Stimulated activated naive CD4-positive, alpha-beta T cell treated with Interleukin-2 at 50 U/mL for 16 hours (primary cell): ENCODE data around the gene C1QTNF8.

Experiments
- DNase-seq: peaks from one replicate; lab custom pipeline; 2025; lab: John Stamatoyannopoulos, UW

Gene C1QTNF8

GRCh38 chr16:1060416-1061340, 35.4 kb downstream of the C1QTNF8 start:
- no peak for DNase-seq

- DNase-seq = no peak
These were observed 36.7 kb downstream of the C1QTNF8 start for GRCh38 chr16:1059310-1059709.

GRCh38 chr16:1058216-1058615, 37.8 kb downstream of the C1QTNF8 start:
- DNase-seq = no peak

- DNase-seq = peak; percentile 46
These were observed 38.7 kb downstream of the C1QTNF8 start for GRCh38 chr16:1057252-1057932.

DNA sequence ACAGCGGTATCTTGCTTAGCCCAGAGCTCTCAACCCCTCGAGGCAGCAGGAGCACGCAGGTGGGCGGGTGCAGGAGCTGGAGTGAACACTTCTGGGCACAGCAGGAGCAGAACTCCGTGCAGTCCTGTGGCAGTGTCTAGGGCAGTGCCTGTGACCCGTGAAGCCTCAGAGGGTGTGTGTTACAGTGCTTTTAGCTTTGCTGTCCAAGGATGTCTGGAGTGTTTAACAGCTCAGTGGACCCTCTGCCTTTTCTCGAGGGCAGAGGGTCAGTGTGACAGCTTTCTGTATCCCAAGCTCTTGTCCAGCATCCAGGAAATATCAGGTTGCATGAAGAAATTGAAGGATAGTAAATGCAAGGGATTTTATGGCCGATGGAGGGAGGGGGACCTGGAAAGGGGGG, 39.8 kb downstream of the C1QTNF8 start:
- DNase-seq = no peak

DNA sequence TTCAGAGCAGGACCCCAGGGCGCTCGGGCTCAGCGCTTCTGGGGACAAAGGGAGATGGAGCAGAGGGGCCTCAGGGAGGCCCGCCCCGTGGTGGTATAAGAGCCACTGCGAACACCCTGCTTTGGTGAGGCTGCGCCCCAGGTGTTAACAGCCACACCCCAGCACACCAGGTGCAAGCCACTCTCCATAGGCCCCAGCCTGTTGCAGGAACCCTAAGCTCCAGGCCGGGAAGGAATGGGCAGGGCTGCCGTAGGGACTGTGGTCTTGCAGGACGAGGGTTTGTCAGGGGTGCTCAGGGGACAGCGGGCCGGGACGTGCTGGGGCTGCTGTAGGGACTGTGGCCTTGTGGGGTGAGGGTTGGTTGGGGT, 40.5 kb downstream of the C1QTNF8 start:
- DNase-seq = no peak

DNA sequence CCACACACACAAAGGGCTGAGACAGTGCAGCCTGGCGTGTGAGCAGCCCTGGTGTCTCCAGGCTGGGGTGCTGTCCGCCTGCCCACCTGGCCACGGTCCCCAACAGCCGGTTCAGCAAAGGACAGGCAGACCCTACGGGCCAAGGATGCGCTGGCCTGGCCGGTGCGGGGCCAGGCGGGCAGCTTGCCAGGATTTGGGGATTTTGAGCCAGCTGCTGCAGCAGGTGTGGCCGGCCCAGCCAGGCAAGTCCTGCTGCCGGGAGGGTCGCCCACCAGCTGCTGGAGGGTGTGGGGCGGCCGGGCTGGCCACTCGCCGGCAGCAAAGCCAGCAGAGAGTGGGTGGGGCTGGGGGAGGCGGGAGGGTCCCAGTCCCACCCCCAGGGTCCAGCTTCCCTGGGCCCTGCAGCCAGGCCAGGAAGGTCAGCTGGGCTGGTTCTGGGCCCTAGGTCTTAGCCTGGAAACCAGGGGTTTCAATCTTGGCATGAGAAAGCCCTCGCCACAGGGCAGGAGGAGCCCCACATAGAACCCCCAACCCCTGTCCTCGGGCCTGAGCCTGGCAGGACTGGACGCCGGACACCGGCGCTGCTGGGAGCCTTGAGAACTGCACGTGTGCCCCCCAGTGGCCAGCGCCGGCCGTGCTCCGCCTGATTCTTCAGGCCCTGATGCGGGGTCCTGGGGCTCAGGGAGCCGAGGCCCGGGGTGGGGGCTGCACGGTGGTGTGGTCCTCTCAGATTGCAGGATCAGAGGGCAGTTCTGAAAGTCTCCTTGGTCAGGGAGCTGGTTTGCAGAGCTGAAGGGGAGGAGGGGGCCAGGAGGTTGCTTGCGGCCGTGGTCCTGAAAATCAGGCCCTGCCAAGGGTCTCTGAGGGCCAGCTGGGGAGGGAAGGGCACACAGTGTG, 41.1 kb downstream of the C1QTNF8 start:
- no peak for DNase-seq

GRCh38 chr16:1053700-1054368, 42.2 kb downstream of the C1QTNF8 start:
- no peak for DNase-seq

- DNase-seq = no peak
These were observed 42.9 kb downstream of the C1QTNF8 start for GRCh38 chr16:1053121-1053521.

GRCh38 chr16:1052721-1053120, 43.3 kb downstream of the C1QTNF8 start:
- DNase-seq = no peak

GRCh38 chr16:1051446-1051845, 44.6 kb downstream of the C1QTNF8 start:
- DNase-seq = no peak

DNA sequence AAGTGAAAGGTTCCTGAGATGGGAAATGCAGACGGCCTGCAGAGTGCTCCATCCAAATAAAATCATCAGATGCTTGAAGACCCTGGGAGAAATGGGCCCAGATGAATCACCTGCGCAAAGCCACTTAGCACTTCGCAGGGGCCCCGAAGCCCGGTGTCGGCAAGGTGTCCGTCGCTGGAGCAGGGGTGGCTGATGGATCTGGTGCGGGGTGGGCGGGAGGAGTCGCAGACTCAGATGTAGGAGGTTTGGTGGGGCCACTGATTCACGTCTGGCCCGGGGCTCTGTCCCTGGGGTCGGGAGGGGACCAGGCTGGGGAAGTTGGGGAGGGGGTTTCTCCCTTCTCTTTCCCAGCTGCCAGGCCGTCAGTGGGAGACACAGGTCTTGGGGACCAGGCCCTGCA, 45.1 kb downstream of the C1QTNF8 start:
- no peak for DNase-seq

- no peak for DNase-seq
These were observed 45.5 kb downstream of the C1QTNF8 start for GRCh38 chr16:1050516-1050915.

- no peak for DNase-seq
These were observed 46.1 kb downstream of the C1QTNF8 start for GRCh38 chr16:1049976-1050247.

- no peak for DNase-seq
These were observed 46.7 kb downstream of the C1QTNF8 start for GRCh38 chr16:1049113-1049975.

DNA sequence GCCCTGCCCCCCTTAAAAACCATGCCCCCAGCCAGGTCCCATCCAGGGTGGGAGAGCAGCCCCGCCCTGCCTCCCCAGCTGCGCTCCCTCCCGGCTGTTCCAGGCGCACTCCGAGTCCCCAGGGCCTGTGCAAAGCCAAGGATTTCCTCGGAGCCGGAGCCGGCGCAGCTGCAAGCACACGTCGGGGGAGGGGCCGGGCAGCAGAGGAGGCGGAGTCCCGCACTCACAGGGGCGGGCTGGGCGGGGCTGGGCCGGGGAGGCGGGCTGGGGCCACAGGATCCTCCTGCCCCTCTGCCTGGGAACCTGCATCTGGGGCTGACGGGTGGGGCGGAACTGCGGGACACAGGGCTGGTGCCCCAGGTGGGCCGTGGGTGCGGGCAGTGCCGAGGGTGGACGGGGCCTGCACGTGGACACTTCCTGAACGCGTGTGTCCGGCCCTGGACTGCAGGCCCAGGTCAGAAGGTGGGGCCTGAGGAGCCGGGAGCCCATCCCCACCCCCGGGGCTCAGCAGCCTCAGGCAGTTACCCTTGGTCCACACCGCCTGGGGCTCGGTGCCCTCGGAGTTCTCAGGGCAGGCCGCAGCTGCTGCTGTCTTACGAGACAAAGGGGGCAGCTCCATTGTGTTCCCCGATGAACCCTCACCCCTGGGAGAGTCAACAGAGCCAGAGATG, 47.5 kb downstream of the C1QTNF8 start:
- DNase-seq = no peak

GRCh38 chr16:1047801-1048200, 48.2 kb downstream of the C1QTNF8 start:
- no peak for DNase-seq

DNA sequence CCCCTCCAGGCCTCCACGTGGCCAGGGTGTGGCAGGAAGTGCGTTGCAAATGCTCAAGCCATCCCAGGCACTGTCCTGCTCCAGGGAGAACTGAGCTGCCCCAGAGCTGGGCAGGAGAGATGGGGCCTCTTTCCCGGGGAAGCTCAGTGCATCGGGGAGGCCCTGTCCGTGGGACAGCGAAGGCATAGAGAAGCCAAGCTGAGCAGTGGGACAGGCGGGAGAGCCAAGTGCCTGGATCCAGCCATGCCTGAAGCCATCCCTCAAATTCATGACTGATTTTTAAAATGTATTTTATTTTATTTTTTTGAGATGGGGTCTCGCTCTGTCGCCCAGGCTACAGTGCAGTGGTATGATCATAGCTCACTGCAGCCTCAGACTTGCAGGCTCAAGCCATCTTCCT, 48.9 kb downstream of the C1QTNF8 start:
- no peak for DNase-seq

GRCh38 chr16:1045993-1046911, 49.8 kb downstream of the C1QTNF8 start:
- no peak for DNase-seq
